HEK293 (cell line): Measurements from ENCODE around the gene ZCCHC2.

ENCODE experiments used
- BCL11A ChIP-seq: fragments of 450-650 bp; formaldehyde crosslinking; IDR thresholded peaks from 2 replicates; pipeline ENCODE4 v1.5.1; 2016; ENCODE audit warnings: low read depth, missing biosample characterization, missing genetic modification characterization
- FEZF1 ChIP-seq: fragments of 450-650 bp; formaldehyde crosslinking; IDR thresholded peaks from 2 replicates; pipeline ENCODE4 v1.5.1; 2016; ENCODE audit warnings: missing biosample characterization, missing genetic modification characterization
- GLI2 ChIP-seq: fragments of 450-650 bp; formaldehyde crosslinking; IDR thresholded peaks from 2 replicates; pipeline ENCODE4; 2017; ENCODE audit warnings: missing biosample characterization, missing genetic modification characterization, low read depth, borderline replicate concordance
- GLIS1 ChIP-seq: fragments of 450-650 bp; formaldehyde crosslinking; IDR thresholded peaks from 2 replicates; pipeline ENCODE4 v1.5.1; 2016; ENCODE audit warnings: missing biosample characterization, missing genetic modification characterization
- RBAK ChIP-seq: fragments of 450-650 bp; formaldehyde crosslinking; IDR thresholded peaks from 2 replicates; pipeline ENCODE4 v1.5.1; 2016; ENCODE audit warnings: missing biosample characterization, missing genetic modification characterization
- ZBTB1 ChIP-seq: fragments of 450-650 bp; formaldehyde crosslinking; IDR thresholded peaks from 2 replicates; pipeline ENCODE4 v1.5.1; 2016; ENCODE audit warnings: missing biosample characterization, missing genetic modification characterization
- ZBTB7A ChIP-seq: fragments of 450-650 bp; formaldehyde crosslinking; IDR thresholded peaks from 2 replicates; pipeline ENCODE4 v1.5.1; 2016; ENCODE audit warnings: low read depth, missing biosample characterization, missing genetic modification characterization
- ZBTB8A ChIP-seq: fragments of 450-650 bp; formaldehyde crosslinking; IDR thresholded peaks from 2 replicates; pipeline ENCODE4 v1.5.1; 2016; ENCODE audit warnings: missing biosample characterization, missing genetic modification characterization
- ZFHX2 ChIP-seq: fragments of 450-650 bp; formaldehyde crosslinking; conservative IDR thresholded peaks from 2 replicates; pipeline ENCODE4 v1.5.1; 2016; ENCODE audit warnings: missing biosample characterization, missing genetic modification characterization
- ZFP41 ChIP-seq: fragments of 450-650 bp; formaldehyde crosslinking; IDR thresholded peaks from 2 replicates; pipeline ENCODE4 v1.5.1; 2016; ENCODE audit warnings: missing biosample characterization, missing genetic modification characterization, borderline replicate concordance
- ZIC2 ChIP-seq: fragments of 450-650 bp; formaldehyde crosslinking; IDR thresholded peaks from 2 replicates; pipeline ENCODE4 v1.5.1; 2016; ENCODE audit warnings: missing biosample characterization, missing genetic modification characterization
- ZNF112 ChIP-seq: fragments of 450-650 bp; formaldehyde crosslinking; IDR thresholded peaks from 2 replicates; pipeline ENCODE4 v1.5.0; 2017; ENCODE audit warnings: missing biosample characterization, missing genetic modification characterization
- ZNF133 ChIP-seq: fragments of 450-650 bp; formaldehyde crosslinking; IDR thresholded peaks from 2 replicates; pipeline ENCODE4 v1.5.1; 2016; ENCODE audit warnings: missing biosample characterization, missing genetic modification characterization
- ZNF19 ChIP-seq: fragments of 450-650 bp; formaldehyde crosslinking; IDR thresholded peaks from 2 replicates; pipeline ENCODE4; 2016; ENCODE audit warnings: missing biosample characterization, missing genetic modification characterization, low read depth
- ZNF274 ChIP-seq, 2 experiments: fragments of 200-500 bp in 1 of 2; fragments of 450-650 bp in 1 of 2; sonication (Bioruptor generic) in 1 of 2; formaldehyde crosslinking in 1 of 2; IDR thresholded peaks; 2 replicates each; pipeline versions ENCODE4 v1.5.1 to v1.6.1; 2014 to 2016; ENCODE audit warnings: borderline replicate concordance in 1 of 2, inconsistent platforms in 1 of 2, low read length in 1 of 2, missing biosample characterization in 1 of 2, missing genetic modification characterization in 1 of 2
- ZNF354C ChIP-seq: fragments of 450-650 bp; formaldehyde crosslinking; IDR thresholded peaks from 2 replicates; pipeline ENCODE4 v1.5.1; 2016; ENCODE audit warnings: missing biosample characterization, missing genetic modification characterization, low read depth, borderline replicate concordance
- ZNF366 ChIP-seq: fragments of 450-650 bp; formaldehyde crosslinking; conservative IDR thresholded peaks from 2 replicates; pipeline ENCODE4 v1.5.1; 2016; ENCODE audit warnings: missing biosample characterization, missing genetic modification characterization
- ZNF416 ChIP-seq: fragments of 450-650 bp; formaldehyde crosslinking; IDR thresholded peaks from 2 replicates; pipeline ENCODE4 v1.5.1; 2016; ENCODE audit warnings: missing biosample characterization, missing genetic modification characterization
- ZNF48 ChIP-seq: fragments of 450-650 bp; formaldehyde crosslinking; IDR thresholded peaks from 2 replicates; pipeline ENCODE4 v1.5.1; 2016; ENCODE audit warnings: missing biosample characterization, missing genetic modification characterization
- ZNF521 ChIP-seq: fragments of 450-650 bp; formaldehyde crosslinking; IDR thresholded peaks from 2 replicates; pipeline ENCODE4 v1.5.1; 2017; ENCODE audit warnings: missing biosample characterization, mild to moderate bottlenecking, missing genetic modification characterization
- ZNF558 ChIP-seq: fragments of 450-650 bp; formaldehyde crosslinking; IDR thresholded peaks from 2 replicates; pipeline ENCODE4 v1.5.1; 2016; ENCODE audit warnings: missing biosample characterization, missing genetic modification characterization
- ZNF654 ChIP-seq: fragments of 450-650 bp; formaldehyde crosslinking; IDR thresholded peaks from 2 replicates; pipeline ENCODE4 v1.5.1; 2016; ENCODE audit warnings: low read depth, missing biosample characterization, missing genetic modification characterization
- ZNF658 ChIP-seq: fragments of 450-650 bp; formaldehyde crosslinking; IDR thresholded peaks from 2 replicates; pipeline ENCODE4; 2016; ENCODE audit warnings: missing biosample characterization, missing genetic modification characterization
- ZNF660 ChIP-seq: fragments of 450-650 bp; IDR thresholded peaks from 2 replicates; pipeline ENCODE4 v1.5.1; 2018; ENCODE audit warnings: missing biosample characterization, mild to moderate bottlenecking, missing genetic modification characterization
- ZNF701 ChIP-seq: fragments of 450-650 bp; formaldehyde crosslinking; IDR thresholded peaks from 2 replicates; pipeline ENCODE4 v1.5.1; 2016; ENCODE audit warnings: missing biosample characterization, missing genetic modification characterization
- ZNF785 ChIP-seq: fragments of 450-650 bp; formaldehyde crosslinking; IDR thresholded peaks from 2 replicates; pipeline ENCODE4 v1.5.1; 2016; ENCODE audit warnings: missing biosample characterization, missing genetic modification characterization
- TF ChIP-seq, protein P1 (sequence below): fragments of 450-650 bp; formaldehyde crosslinking; IDR thresholded peaks from 2 replicates; pipeline ENCODE4 v1.5.1; 2016; ENCODE audit warnings: missing biosample characterization, missing genetic modification characterization, borderline replicate concordance
- TF ChIP-seq, protein P2 (sequence below): fragments of 450-650 bp; formaldehyde crosslinking; IDR thresholded peaks from 2 replicates; pipeline ENCODE4 v1.5.1; 2016; ENCODE audit warnings: missing biosample characterization, missing genetic modification characterization
- TF ChIP-seq, protein P3 (sequence below): fragments of 450-650 bp; formaldehyde crosslinking; IDR thresholded peaks from 2 replicates; pipeline ENCODE4 v1.5.1; 2016; ENCODE audit warnings: missing biosample characterization, missing genetic modification characterization
- TF ChIP-seq, protein P4 (sequence below): fragments of 450-650 bp; formaldehyde crosslinking; IDR thresholded peaks from 2 replicates; pipeline ENCODE4 v1.5.1; 2017; ENCODE audit warnings: missing biosample characterization, missing genetic modification characterization

The ZCCHC2 gene

DNA sequence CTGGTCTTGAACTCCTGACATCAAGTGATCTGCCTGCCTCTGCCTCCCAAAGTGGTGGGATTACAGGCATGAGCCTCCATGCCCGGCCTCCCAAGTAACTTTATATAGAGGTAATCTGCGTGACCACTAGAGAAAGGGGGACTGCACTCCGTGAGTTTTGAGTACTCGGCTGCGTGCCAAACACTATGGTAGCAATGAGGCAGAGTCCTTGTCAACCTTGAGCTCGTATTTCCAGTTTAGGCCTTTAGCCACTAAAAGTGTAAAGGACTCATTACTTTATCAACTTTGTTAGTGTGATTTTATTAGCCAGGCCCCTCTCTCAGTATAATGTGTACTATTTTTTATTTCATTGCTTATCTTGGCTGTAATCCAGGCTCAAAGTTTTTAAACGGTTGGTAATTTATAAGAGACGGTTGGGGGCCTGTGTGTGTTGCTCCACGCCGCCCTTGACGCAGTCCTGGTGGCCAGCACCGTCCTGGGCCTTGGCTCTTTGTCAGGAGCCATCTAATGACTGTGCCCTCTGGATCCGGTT, 56.2 kb downstream of the ZCCHC2 start (continued):
- TF ChIP-seq, protein P1, sequence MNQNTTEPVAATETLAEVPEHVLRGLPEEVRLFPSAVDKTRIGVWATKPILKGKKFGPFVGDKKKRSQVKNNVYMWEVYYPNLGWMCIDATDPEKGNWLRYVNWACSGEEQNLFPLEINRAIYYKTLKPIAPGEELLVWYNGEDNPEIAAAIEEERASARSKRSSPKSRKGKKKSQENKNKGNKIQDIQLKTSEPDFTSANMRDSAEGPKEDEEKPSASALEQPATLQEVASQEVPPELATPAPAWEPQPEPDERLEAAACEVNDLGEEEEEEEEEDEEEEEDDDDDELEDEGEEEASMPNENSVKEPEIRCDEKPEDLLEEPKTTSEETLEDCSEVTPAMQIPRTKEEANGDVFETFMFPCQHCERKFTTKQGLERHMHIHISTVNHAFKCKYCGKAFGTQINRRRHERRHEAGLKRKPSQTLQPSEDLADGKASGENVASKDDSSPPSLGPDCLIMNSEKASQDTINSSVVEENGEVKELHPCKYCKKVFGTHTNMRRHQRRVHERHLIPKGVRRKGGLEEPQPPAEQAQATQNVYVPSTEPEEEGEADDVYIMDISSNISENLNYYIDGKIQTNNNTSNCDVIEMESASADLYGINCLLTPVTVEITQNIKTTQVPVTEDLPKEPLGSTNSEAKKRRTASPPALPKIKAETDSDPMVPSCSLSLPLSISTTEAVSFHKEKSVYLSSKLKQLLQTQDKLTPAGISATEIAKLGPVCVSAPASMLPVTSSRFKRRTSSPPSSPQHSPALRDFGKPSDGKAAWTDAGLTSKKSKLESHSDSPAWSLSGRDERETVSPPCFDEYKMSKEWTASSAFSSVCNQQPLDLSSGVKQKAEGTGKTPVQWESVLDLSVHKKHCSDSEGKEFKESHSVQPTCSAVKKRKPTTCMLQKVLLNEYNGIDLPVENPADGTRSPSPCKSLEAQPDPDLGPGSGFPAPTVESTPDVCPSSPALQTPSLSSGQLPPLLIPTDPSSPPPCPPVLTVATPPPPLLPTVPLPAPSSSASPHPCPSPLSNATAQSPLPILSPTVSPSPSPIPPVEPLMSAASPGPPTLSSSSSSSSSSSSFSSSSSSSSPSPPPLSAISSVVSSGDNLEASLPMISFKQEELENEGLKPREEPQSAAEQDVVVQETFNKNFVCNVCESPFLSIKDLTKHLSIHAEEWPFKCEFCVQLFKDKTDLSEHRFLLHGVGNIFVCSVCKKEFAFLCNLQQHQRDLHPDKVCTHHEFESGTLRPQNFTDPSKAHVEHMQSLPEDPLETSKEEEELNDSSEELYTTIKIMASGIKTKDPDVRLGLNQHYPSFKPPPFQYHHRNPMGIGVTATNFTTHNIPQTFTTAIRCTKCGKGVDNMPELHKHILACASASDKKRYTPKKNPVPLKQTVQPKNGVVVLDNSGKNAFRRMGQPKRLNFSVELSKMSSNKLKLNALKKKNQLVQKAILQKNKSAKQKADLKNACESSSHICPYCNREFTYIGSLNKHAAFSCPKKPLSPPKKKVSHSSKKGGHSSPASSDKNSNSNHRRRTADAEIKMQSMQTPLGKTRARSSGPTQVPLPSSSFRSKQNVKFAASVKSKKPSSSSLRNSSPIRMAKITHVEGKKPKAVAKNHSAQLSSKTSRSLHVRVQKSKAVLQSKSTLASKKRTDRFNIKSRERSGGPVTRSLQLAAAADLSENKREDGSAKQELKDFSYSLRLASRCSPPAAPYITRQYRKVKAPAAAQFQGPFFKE (tag by site-specific recombination) = no peak
- TF ChIP-seq ZIC2 = peak; percentile 25; the same call in 1 of the 2 replicates
- no peak for TF ChIP-seq BCL11A (tag by site-specific recombination)
- TF ChIP-seq ZNF274 (IDR thresholded peaks at IDR 0.05; ENCODE audit: low read length) = no peak
- no peak for TF ChIP-seq ZNF274 (tag by site-specific recombination; IDR thresholded peaks at IDR 0.05; ENCODE audit: borderline replicate concordance)
- TF ChIP-seq RBAK (tag by site-specific recombination) = no peak
- no peak for TF ChIP-seq ZNF48
- TF ChIP-seq ZNF112 = no peak
- TF ChIP-seq ZNF366 (tag by site-specific recombination) = no peak
- TF ChIP-seq ZBTB7A (tag by site-specific recombination) = no peak
- TF ChIP-seq ZNF19 (tag by site-specific recombination) = no peak
- TF ChIP-seq ZFP41 (tag by site-specific recombination) = no peak
- no peak for TF ChIP-seq ZNF658 (tag by site-specific recombination)
- TF ChIP-seq ZNF354C (tag by site-specific recombination) = no peak
- no peak for TF ChIP-seq ZNF654 (tag by site-specific recombination)
- TF ChIP-seq, protein P2, sequence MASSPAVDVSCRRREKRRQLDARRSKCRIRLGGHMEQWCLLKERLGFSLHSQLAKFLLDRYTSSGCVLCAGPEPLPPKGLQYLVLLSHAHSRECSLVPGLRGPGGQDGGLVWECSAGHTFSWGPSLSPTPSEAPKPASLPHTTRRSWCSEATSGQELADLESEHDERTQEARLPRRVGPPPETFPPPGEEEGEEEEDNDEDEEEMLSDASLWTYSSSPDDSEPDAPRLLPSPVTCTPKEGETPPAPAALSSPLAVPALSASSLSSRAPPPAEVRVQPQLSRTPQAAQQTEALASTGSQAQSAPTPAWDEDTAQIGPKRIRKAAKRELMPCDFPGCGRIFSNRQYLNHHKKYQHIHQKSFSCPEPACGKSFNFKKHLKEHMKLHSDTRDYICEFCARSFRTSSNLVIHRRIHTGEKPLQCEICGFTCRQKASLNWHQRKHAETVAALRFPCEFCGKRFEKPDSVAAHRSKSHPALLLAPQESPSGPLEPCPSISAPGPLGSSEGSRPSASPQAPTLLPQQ = no peak
- no peak for TF ChIP-seq ZNF133 (tag by site-specific recombination)
- TF ChIP-seq ZBTB1 (tag by site-specific recombination) = no peak
- TF ChIP-seq, protein P3, sequence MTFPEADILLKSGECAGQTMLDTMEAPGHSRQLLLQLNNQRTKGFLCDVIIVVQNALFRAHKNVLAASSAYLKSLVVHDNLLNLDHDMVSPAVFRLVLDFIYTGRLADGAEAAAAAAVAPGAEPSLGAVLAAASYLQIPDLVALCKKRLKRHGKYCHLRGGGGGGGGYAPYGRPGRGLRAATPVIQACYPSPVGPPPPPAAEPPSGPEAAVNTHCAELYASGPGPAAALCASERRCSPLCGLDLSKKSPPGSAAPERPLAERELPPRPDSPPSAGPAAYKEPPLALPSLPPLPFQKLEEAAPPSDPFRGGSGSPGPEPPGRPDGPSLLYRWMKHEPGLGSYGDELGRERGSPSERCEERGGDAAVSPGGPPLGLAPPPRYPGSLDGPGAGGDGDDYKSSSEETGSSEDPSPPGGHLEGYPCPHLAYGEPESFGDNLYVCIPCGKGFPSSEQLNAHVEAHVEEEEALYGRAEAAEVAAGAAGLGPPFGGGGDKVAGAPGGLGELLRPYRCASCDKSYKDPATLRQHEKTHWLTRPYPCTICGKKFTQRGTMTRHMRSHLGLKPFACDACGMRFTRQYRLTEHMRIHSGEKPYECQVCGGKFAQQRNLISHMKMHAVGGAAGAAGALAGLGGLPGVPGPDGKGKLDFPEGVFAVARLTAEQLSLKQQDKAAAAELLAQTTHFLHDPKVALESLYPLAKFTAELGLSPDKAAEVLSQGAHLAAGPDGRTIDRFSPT (tag by site-specific recombination) = no peak
- peak; percentile 63; the same call in 1 of the 2 replicates for TF ChIP-seq FEZF1 (tag by site-specific recombination)
- TF ChIP-seq GLI2 (tag by site-specific recombination) = no peak
- no peak for TF ChIP-seq ZNF660 (tag by site-specific recombination)
- TF ChIP-seq GLIS1 (tag by site-specific recombination) = peak; percentile 81
- TF ChIP-seq, protein P4, sequence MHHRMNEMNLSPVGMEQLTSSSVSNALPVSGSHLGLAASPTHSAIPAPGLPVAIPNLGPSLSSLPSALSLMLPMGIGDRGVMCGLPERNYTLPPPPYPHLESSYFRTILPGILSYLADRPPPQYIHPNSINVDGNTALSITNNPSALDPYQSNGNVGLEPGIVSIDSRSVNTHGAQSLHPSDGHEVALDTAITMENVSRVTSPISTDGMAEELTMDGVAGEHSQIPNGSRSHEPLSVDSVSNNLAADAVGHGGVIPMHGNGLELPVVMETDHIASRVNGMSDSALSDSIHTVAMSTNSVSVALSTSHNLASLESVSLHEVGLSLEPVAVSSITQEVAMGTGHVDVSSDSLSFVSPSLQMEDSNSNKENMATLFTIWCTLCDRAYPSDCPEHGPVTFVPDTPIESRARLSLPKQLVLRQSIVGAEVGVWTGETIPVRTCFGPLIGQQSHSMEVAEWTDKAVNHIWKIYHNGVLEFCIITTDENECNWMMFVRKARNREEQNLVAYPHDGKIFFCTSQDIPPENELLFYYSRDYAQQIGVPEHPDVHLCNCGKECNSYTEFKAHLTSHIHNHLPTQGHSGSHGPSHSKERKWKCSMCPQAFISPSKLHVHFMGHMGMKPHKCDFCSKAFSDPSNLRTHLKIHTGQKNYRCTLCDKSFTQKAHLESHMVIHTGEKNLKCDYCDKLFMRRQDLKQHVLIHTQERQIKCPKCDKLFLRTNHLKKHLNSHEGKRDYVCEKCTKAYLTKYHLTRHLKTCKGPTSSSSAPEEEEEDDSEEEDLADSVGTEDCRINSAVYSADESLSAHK = peak; percentile 64
- no peak for TF ChIP-seq ZFHX2
- TF ChIP-seq ZNF701 (tag by site-specific recombination) = no peak
- no peak for TF ChIP-seq ZNF416 (tag by site-specific recombination)
- TF ChIP-seq ZBTB8A (tag by site-specific recombination) = 0 out of 2 replicates have a peak, but pooled peaks have one; percentile 16
- no peak for TF ChIP-seq ZNF785 (tag by site-specific recombination)
- no peak for TF ChIP-seq ZNF558
- TF ChIP-seq ZNF521 (tag by site-specific recombination) = no peak
